Upper lobe of left lung (tissue), 6 donors: ENCODE data around the gene ZNF385D. TPM values are rescaled to one million over a fixed set of nuclear protein-coding genes. Genes with fewer than 3 reads are reported as not detected.

Experiments used
- ATAC-seq, 2 donors: fragments of 200-7000 bp; cut with Tn5 transposase; one replicate each; pipeline ENCODE4 v1.9.1; 2022; ENCODE audit warnings: mild to moderate bottlenecking in 2 of 2, moderate library complexity in 2 of 2; ENCODE audit not compliant: low FRiP score in 2 of 2
- DNase-seq, 2 donors: peaks; one replicate each; pipeline ENCODE4 v3.0.0-alpha.2; 2019 to 2020
- H3K27ac ChIP-seq, 4 donors: fragments of 200-600 bp; sonication (generic); one replicate each; pipeline ENCODE4 v1.5.1; 2016 to 2019
- H3K27me3 ChIP-seq, 4 donors: fragments of 200-600 bp; sonication (generic); one replicate each; pipeline ENCODE4 v1.5.1; 2017 to 2019
- H3K36me3 ChIP-seq, 4 donors: fragments of 200-600 bp; sonication (generic); one replicate each; pipeline ENCODE4 v1.5.1; 2016 to 2019
- H3K4me1 ChIP-seq, 4 donors: fragments of 200-600 bp; sonication (generic); one replicate each; pipeline ENCODE4 v1.5.1; 2018 to 2019
- H3K4me3 ChIP-seq, 4 donors: fragments of 200-600 bp; sonication (generic); one replicate each; pipeline ENCODE4 v1.5.1; 2017 to 2019; ENCODE audit warnings: mild to moderate bottlenecking in 2 of 4, moderate library complexity in 1 of 4
- H3K9me3 ChIP-seq, 4 donors: fragments of 200-600 bp; sonication (generic); one replicate each; pipeline ENCODE4 v1.5.1; 2018 to 2019
- CTCF ChIP-seq, 6 experiments: fragments of 450-650 bp in 4 of 6; fragments of 200-600 bp in 2 of 6; sonication (generic) in 2 of 6; IDR thresholded peaks; one replicate each; pipeline ENCODE4 v1.5.1; 2016 to 2019; ENCODE audit warnings: antibody characterized with exemption in 6 of 6
- EP300 ChIP-seq, 4 donors: sonication (generic); formaldehyde crosslinking; IDR thresholded peaks; one replicate each; pipeline ENCODE4 v1.5.1; 2017; ENCODE audit warnings: antibody characterized with exemption in 4 of 4, control low read depth in 2 of 4
- POLR2A ChIP-seq, 4 donors: fragments of 450-650 bp; IDR thresholded peaks; one replicate each; pipeline ENCODE4 v1.5.1; 2016 to 2017; ENCODE audit warnings: antibody characterized with exemption in 4 of 4, mild to moderate bottlenecking in 2 of 4
- POLR2AphosphoS5 ChIP-seq, 2 donors: sonication (generic); formaldehyde crosslinking; IDR thresholded peaks; one replicate each; pipeline ENCODE4 v1.5.1; 2017; ENCODE audit warnings: antibody characterized with exemption in 2 of 2
- WGBS, 2 donors: methylation state at CpG; one replicate each; pipeline ENCODE4 v1.1.5; 2017 to 2018; 5-methylcytosine and 5-hydroxymethylcytosine counted together
- total RNA-seq, 6 donors: library from RNA; depleted of rRNA in 4 of 6; stranded (reverse); fragments of >200 nt in 4 of 6; gene quantifications; one replicate each; pipeline versions ENCODE4 v1.1.0 to v1.2.1, GENCODE V29; 2016 to 2021
- donor health status: DM: no; HTN: no; CAD: no; lungs with moderate emphysema.
- donor health status: DM: no; HTN: yes; CAD: no; lungs with severe emphysema.

ZNF385D gene
- total RNA-seq, 6 donors from 2014 or later = 0.20 to 9.2 (median 0.76) TPM; not detected in 1

- DNase-seq (no peak), ATAC-seq (no peak)
- 81 to 88% methylated on average over 1 of the region's 1 CpG for WGBS, 2 donors
- H3K27ac ChIP-seq = no peak overlapping the region
- no peak overlapping the region for H3K4me3 ChIP-seq
- H3K4me1 ChIP-seq = peaks cover 0 to 2% (median 0%) of the 10 kb centered on the region in 4 donors
- H3K36me3 ChIP-seq = no peaks in the 10 kb centered on the region
- H3K9me3 ChIP-seq = no peaks in the 10 kb centered on the region
- H3K27me3 ChIP-seq = no peaks in the 10 kb centered on the region
- TF ChIP-seq POLR2AphosphoS5 (IDR thresholded peaks at IDR 0.05) = no peak
- TF ChIP-seq CTCF (IDR thresholded peaks at IDR 0.05) = no peak
- no peak for TF ChIP-seq EP300 (IDR thresholded peaks at IDR 0.05)
- TF ChIP-seq POLR2A (IDR thresholded peaks at IDR 0.05) = no peak
These were observed 27.7 kb upstream of the ZNF385D start for GRCh38 chr3:21778715-21779114.

- DNase-seq (no peak), ATAC-seq (no peak)
- Histone ChIP-seq H3K27me3 (no peaks in the 10 kb centered on the region), H3K4me3 (no peak overlapping the region), H3K27ac (no peak overlapping the region), H3K36me3 (no peaks in the 10 kb centered on the region), H3K9me3 (no peaks in the 10 kb centered on the region), H3K4me1 (no peaks in the 10 kb centered on the region)
- 93 to 95% methylated on average over 2 of the region's 2 CpGs for WGBS, 2 donors
- no peak for TF ChIP-seq EP300 (IDR thresholded peaks at IDR 0.05)
- no peak for TF ChIP-seq CTCF (IDR thresholded peaks at IDR 0.05)
- TF ChIP-seq POLR2A (IDR thresholded peaks at IDR 0.05) = no peak
- TF ChIP-seq POLR2AphosphoS5 (IDR thresholded peaks at IDR 0.05) = no peak
These were observed 26.8 kb upstream of the ZNF385D start for GRCh38 chr3:21777821-21778220.

GRCh38 chr3:21766002-21766401, 15.0 kb upstream of the ZNF385D start:
- WGBS, 2 donors = 62% methylated on average over 2 of the region's 2 CpGs

GRCh38 chr3:21755896-21756295, 4.9 kb upstream of the ZNF385D start:
- no peak for TF ChIP-seq POLR2AphosphoS5 (IDR thresholded peaks at IDR 0.05)
- no peak for TF ChIP-seq POLR2A (IDR thresholded peaks at IDR 0.05)
- TF ChIP-seq CTCF (IDR thresholded peaks at IDR 0.05) = no peak
- no peak for TF ChIP-seq EP300 (IDR thresholded peaks at IDR 0.05)
- no peak overlapping the region for H3K4me3 ChIP-seq
- ATAC-seq (no peak), DNase-seq (no peak)
- H3K4me1 ChIP-seq = peaks cover 0 to 5% (median 0%) of the 10 kb centered on the region in 4 donors
- no peaks in the 10 kb centered on the region for H3K36me3 ChIP-seq
- WGBS, 2 donors = 69 to 72% methylated on average over 5 of the region's 5 CpGs
- no peak overlapping the region for H3K27ac ChIP-seq
- no peaks in the 10 kb centered on the region for H3K9me3 ChIP-seq
- no peaks in the 10 kb centered on the region for H3K27me3 ChIP-seq

More at GRCh38 chr3:21766002-21766401, 15.0 kb upstream of the ZNF385D start:
- TF ChIP-seq POLR2AphosphoS5 (IDR thresholded peaks at IDR 0.05) (no peak), POLR2A (IDR thresholded peaks at IDR 0.05) (no peak), CTCF (IDR thresholded peaks at IDR 0.05) (no peak), EP300 (IDR thresholded peaks at IDR 0.05) (no peak)
- Histone ChIP-seq H3K9me3 (no peaks in the 10 kb centered on the region), H3K27ac (no peak overlapping the region), H3K36me3 (no peaks in the 10 kb centered on the region), H3K4me1 (no peaks in the 10 kb centered on the region), H3K27me3 (no peaks in the 10 kb centered on the region), H3K4me3 (no peak overlapping the region)
- ATAC-seq (no peak), DNase-seq (no peak)

GRCh38 chr3:21754839-21755238, 3.8 kb upstream of the ZNF385D start:
- Histone ChIP-seq H3K4me3 (no peak overlapping the region), H3K27me3 (no peaks in the 10 kb centered on the region), H3K27ac (no peak overlapping the region), H3K4me1 (peaks cover 0 to 10% (median 0%) of the 10 kb centered on the region in 4 donors), H3K9me3 (no peaks in the 10 kb centered on the region), H3K36me3 (no peaks in the 10 kb centered on the region)
- DNase-seq = no peak
- no peak for ATAC-seq
- WGBS, 2 donors = 86 to 90% methylated on average over 1 of the region's 1 CpG
- TF ChIP-seq EP300 (IDR thresholded peaks at IDR 0.05) (no peak), POLR2AphosphoS5 (IDR thresholded peaks at IDR 0.05) (no peak)
